PC-9 (cell line): ENCODE results near the gene SELENOS. TPM values are rescaled to one million over a fixed set of nuclear protein-coding genes. Genes with fewer than 3 reads are reported as not detected.

Experiments used
- BruUV-seq: library from RNA; stranded (reverse); fragments of 400-500 nt; replicated peaks from 2 replicates; lab custom pipeline; 2021; lab: Mats Ljungman, UMichigan
- CTCF ChIA-PET: fragments of 300-600 bp; sonication (Branson Sonifier 250); formaldehyde crosslinking; loops from one replicate; lab custom pipeline; 2022; ENCODE audit warnings: antibody characterized with exemption; lab: Charles Lee
- POLR2A ChIA-PET: fragments of 300-600 bp; sonication (Branson Sonifier 250); formaldehyde crosslinking; loops from one replicate; lab custom pipeline; 2022; ENCODE audit warnings: antibody characterized with exemption; ENCODE audit not compliant: unreplicated experiment; lab: Charles Lee
- DNase-seq, 2 experiments: peaks; one replicate each; pipeline versions ENCODE4 v3.0.0 to v3.0.0-alpha.2; 2015 to 2022; ENCODE audit warnings: mixed read lengths in 1 of 2
- H2AFZ ChIP-seq: fragments of 200-600 bp; sonication (generic); 2 replicates; pipeline ENCODE4 v1.8.1; 2017; ENCODE audit warnings: antibody characterized with exemption
- H3F3A ChIP-seq: fragments of 200-600 bp; sonication (generic); 2 replicates; pipeline ENCODE4 v1.8.1; 2017; ENCODE audit warnings: antibody characterized with exemption, mild to moderate bottlenecking, low read depth; ENCODE audit not compliant: insufficient read depth
- H3K27ac ChIP-seq: fragments of 200-600 bp; sonication (generic); 2 replicates; pipeline ENCODE4 v1.6.1; 2016; ENCODE audit warnings: mixed run types
- H3K27me3 ChIP-seq: fragments of 200-600 bp; sonication (generic); 2 replicates; pipeline ENCODE4 v1.6.1; 2016; ENCODE audit warnings: low read depth, mixed run types; ENCODE audit not compliant: insufficient read depth
- H3K36me3 ChIP-seq: fragments of 200-600 bp; sonication (generic); 2 replicates; pipeline ENCODE4 v1.6.1; 2016; ENCODE audit warnings: low read depth, mixed run types
- H3K4me1 ChIP-seq: fragments of 200-600 bp; sonication (generic); replicated peaks from 2 replicates; pipeline ENCODE4 v1.6.1; 2016; ENCODE audit warnings: mixed run types; ENCODE audit not compliant: insufficient read depth
- H3K4me2 ChIP-seq: fragments of 200-600 bp; sonication (generic); 2 replicates; pipeline ENCODE4 v1.6.1; 2017; ENCODE audit warnings: mixed run types
- H3K4me3 ChIP-seq: fragments of 200-600 bp; sonication (generic); 2 replicates; pipeline ENCODE4 v1.6.1; 2016; ENCODE audit warnings: mixed run types
- H3K79me2 ChIP-seq: fragments of 200-600 bp; sonication (generic); 2 replicates; pipeline ENCODE4 v1.6.1; 2017; ENCODE audit warnings: low read depth, mixed run types
- H3K9me2 ChIP-seq: fragments of 200-600 bp; sonication (generic); 2 replicates; pipeline ENCODE4 v1.8.1; 2017; ENCODE audit warnings: mild to moderate bottlenecking; ENCODE audit not compliant: insufficient read depth
- H3K9me3 ChIP-seq: fragments of 200-600 bp; sonication (generic); 2 replicates; pipeline ENCODE4 v1.8.1; 2016; ENCODE audit warnings: low read depth; ENCODE audit not compliant: insufficient read depth
- H4K20me1 ChIP-seq: fragments of 200-600 bp; sonication (generic); 2 replicates; pipeline ENCODE4 v1.8.1; 2017; ENCODE audit not compliant: insufficient read depth
- EZH2 ChIP-seq: fragments of 200-600 bp; sonication (generic); IDR thresholded peaks from 2 replicates; pipeline ENCODE4 v1.8.0; 2017; ENCODE audit warnings: antibody characterized with exemption, low read depth
- intact Hi-C: fragments of 100-400 bp; cut with micrococcal nuclease; formaldehyde crosslinking; loops from one replicate; pipeline ENCODE4 v1.10.0; 2022; ENCODE audit not compliant: unreplicated experiment
- total RNA-seq: library from RNA; stranded (reverse); gene quantifications from 2 replicates; pipeline ENCODE4 v1.2.3, GENCODE V29; 2021
- TF ChIP-seq, protein P1 (sequence below): fragments of 200-600 bp; sonication (generic); conservative IDR thresholded peaks from 2 replicates; pipeline ENCODE4 v1.6.1; 2017; ENCODE audit warnings: mixed run types, antibody characterized with exemption, mild to moderate bottlenecking, moderate library complexity

The SELENOS gene
- total RNA-seq, 1 experiment from 2014 or later = 28.6 TPM

GRCh38 chr15:101303408-101303807, 26.1 kb upstream of the SELENOS start:
- ChIA-PET POLR2A (no interaction called here), CTCF (no interaction called here)
- TF ChIP-seq, protein P1, sequence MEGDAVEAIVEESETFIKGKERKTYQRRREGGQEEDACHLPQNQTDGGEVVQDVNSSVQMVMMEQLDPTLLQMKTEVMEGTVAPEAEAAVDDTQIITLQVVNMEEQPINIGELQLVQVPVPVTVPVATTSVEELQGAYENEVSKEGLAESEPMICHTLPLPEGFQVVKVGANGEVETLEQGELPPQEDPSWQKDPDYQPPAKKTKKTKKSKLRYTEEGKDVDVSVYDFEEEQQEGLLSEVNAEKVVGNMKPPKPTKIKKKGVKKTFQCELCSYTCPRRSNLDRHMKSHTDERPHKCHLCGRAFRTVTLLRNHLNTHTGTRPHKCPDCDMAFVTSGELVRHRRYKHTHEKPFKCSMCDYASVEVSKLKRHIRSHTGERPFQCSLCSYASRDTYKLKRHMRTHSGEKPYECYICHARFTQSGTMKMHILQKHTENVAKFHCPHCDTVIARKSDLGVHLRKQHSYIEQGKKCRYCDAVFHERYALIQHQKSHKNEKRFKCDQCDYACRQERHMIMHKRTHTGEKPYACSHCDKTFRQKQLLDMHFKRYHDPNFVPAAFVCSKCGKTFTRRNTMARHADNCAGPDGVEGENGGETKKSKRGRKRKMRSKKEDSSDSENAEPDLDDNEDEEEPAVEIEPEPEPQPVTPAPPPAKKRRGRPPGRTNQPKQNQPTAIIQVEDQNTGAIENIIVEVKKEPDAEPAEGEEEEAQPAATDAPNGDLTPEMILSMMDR = no peak
- TF ChIP-seq EZH2 = no peak
- Histone ChIP-seq H3K79me2 (no peaks in the 10 kb centered on the region), H3K4me2 (no peak overlapping the region), H4K20me1 (no peaks in the 10 kb centered on the region), H3K9me3 (no peaks in the 10 kb centered on the region), H3K9me2 (no peaks in the 10 kb centered on the region), H3K4me1 (no peaks in the 10 kb centered on the region), H3K27ac (no peak overlapping the region), H3F3A (no peaks in the 10 kb centered on the region), H3K36me3 (no peaks in the 10 kb centered on the region), H3K4me3 (no peak overlapping the region), H3K27me3 (no peaks in the 10 kb centered on the region), H2AFZ (no peak overlapping the region)
- no TSS peak for BruUV-seq
- no peak for DNase-seq
- intact Hi-C loops = no loop called here

DNA sequence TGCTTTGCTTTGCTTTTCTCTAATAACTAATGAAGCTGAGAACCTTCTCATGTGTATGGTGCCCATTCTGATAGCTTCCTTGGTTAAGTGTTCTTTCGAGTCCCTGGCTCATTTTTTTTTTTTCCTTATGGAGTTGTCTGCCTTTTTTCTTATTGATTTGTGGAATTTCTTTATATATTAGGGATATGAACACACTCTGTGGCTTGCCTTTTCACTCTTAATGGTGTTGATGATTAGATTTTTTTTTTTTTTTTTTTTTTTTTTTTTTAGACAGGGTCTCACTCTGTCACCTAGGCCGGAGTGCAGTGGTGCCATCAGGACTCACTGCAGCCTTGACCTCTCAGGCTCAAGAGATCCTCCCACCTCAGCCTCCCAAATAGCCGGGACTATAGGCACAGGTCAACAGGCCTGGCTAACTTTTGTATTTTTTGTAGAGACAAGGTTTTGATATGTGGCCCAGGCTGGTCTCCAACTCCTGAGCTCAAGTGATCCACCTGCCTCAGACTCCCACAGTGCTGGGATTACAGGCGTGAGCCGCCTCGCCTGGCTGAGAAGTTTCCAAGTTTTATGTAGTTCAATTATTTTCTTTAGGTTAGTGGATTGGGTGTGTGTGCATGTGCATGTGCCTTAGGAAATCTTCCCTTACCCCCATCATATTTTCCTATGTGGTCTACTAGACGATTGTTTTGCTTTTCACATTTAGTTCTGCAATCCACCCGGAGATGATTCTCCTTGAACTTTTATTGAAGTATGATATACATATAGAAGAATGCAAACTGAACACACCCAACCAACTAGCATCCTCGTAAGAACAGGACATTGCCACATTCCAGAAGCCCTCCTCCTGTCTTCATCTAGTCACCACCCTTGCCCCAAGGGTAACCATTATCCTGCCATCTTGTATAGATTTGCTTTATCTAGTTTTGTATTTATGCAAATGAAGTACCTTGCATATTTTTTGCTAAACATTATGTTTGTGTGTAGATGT, 19.4 kb upstream of the SELENOS start:
- Histone ChIP-seq H2AFZ (no peak overlapping the region), H3K4me2 (peak overlapping the region; percentile 82), H3K4me1 (peaks cover 35% of the 10 kb centered on the region), H3K4me3 (peak overlapping the region; percentile 93), H3K79me2 (peaks cover 47% of the 10 kb centered on the region), H4K20me1 (peaks cover 28% of the 10 kb centered on the region), H3F3A (peaks cover 17% of the 10 kb centered on the region), H3K27me3 (no peaks in the 10 kb centered on the region), H3K9me3 (no peaks in the 10 kb centered on the region), H3K9me2 (no peaks in the 10 kb centered on the region), H3K27ac (no peak overlapping the region), H3K36me3 (0 out of 2 replicates have a peak, but pooled peaks cover 7% of the 10 kb centered on the region)
- no TSS peak for BruUV-seq
- ChIA-PET POLR2A (no interaction called here), CTCF (interaction anchor here (0.6 to 1.2 kb wide), 2 partner anchors 345 to 358 kb away, joined by 3 to 4 read pairs; no protein-coding TSS in a partner anchor)
- intact Hi-C loops = loop anchor here (5.0 kb wide), 1 partner anchor 281 kb away; no protein-coding TSS in a partner anchor
- TF ChIP-seq EZH2 = no peak
- TF ChIP-seq, protein P1 = no peak
- peak in 1 of 2 experiments; percentile 59 for DNase-seq

GRCh38 chr15:101295607-101296161, 18.4 kb upstream of the SELENOS start:
- Histone ChIP-seq H3F3A (peaks cover 17% of the 10 kb centered on the region), H2AFZ (peak overlapping the region; percentile 99), H3K36me3 (0 out of 2 replicates have a peak, but pooled peaks cover 14% of the 10 kb centered on the region), H3K4me3 (peak overlapping the region; percentile 93), H3K4me1 (peaks cover 41% of the 10 kb centered on the region), H3K27me3 (no peaks in the 10 kb centered on the region), H3K79me2 (peaks cover 57% of the 10 kb centered on the region), H3K9me2 (no peaks in the 10 kb centered on the region), H3K27ac (peak overlapping the region; percentile 77), H3K9me3 (no peaks in the 10 kb centered on the region), H4K20me1 (peaks cover 38% of the 10 kb centered on the region), H3K4me2 (peak overlapping the region; percentile 82)
- TSS peak; percentile 82 for BruUV-seq
- no peak for DNase-seq
- ChIA-PET CTCF (interaction anchor here (0.6 to 1.2 kb wide), 2 partner anchors 346 to 359 kb away, joined by 3 to 4 read pairs; no protein-coding TSS in a partner anchor), POLR2A (no interaction called here)
- TF ChIP-seq, protein P1 = no peak
- no peak for TF ChIP-seq EZH2
- intact Hi-C loops = loop anchor here (2.0 to 5.0 kb wide), 2 partner anchors 282 to 357 kb away; partner anchors contain the start of gene TM2D3
